Skeletal muscle tissue (tissue), 4 donors: ENCODE results near the gene RHOB. TPM values are rescaled to one million over a fixed set of nuclear protein-coding genes. Genes with fewer than 3 reads are reported as not detected.
A peak's percentile ranks its signal among the peaks of the same experiment; 100 is the strongest.

Source experiments
- H3K27ac ChIP-seq: one replicate; pipeline ENCODE4 v1.7.0; 2013; ENCODE audit warnings: mild to moderate bottlenecking, low read depth, low read length, inconsistent platforms
- H3K27me3 ChIP-seq, 3 donors: one replicate each; pipeline ENCODE4 v1.7.0; 2013; ENCODE audit warnings: low read length in 3 of 3; ENCODE audit not compliant: control insufficient read depth in 3 of 3, insufficient read depth in 3 of 3
- H3K36me3 ChIP-seq, 3 donors: one replicate each; pipeline ENCODE4 v1.7.0; 2013; ENCODE audit warnings: low read length in 3 of 3; ENCODE audit not compliant: control insufficient read depth in 3 of 3, insufficient read depth in 3 of 3
- H3K4me1 ChIP-seq, 3 donors: one replicate each; pipeline ENCODE4 v1.7.0; 2013; ENCODE audit warnings: low read length in 3 of 3, mild to moderate bottlenecking in 3 of 3; ENCODE audit not compliant: control insufficient read depth in 3 of 3, insufficient read depth in 3 of 3
- H3K4me3 ChIP-seq, 3 donors: one replicate each; pipeline ENCODE4 v1.7.0; 2013; ENCODE audit warnings: low read length in 3 of 3
- H3K9ac ChIP-seq, 3 donors: one replicate each; pipeline ENCODE4 v1.7.0; 2013; ENCODE audit warnings: low read length in 3 of 3, mild to moderate bottlenecking in 3 of 3, moderate library complexity in 2 of 3, low read depth in 1 of 3
- H3K9me3 ChIP-seq, 3 donors: one replicate each; pipeline ENCODE4 v1.7.0; 2013; ENCODE audit warnings: low read length in 3 of 3; ENCODE audit not compliant: control insufficient read depth in 3 of 3
- total RNA-seq: library from RNA; depleted of rRNA; stranded (reverse); fragments of >200 nt; gene quantifications from one replicate; pipeline ENCODE4 v1.2.3, GENCODE V29; 2014
- donor health status: Osteomylitis.

RHOB gene
- total RNA-seq, 1 donor from 2014 or later = 146 TPM

DNA sequence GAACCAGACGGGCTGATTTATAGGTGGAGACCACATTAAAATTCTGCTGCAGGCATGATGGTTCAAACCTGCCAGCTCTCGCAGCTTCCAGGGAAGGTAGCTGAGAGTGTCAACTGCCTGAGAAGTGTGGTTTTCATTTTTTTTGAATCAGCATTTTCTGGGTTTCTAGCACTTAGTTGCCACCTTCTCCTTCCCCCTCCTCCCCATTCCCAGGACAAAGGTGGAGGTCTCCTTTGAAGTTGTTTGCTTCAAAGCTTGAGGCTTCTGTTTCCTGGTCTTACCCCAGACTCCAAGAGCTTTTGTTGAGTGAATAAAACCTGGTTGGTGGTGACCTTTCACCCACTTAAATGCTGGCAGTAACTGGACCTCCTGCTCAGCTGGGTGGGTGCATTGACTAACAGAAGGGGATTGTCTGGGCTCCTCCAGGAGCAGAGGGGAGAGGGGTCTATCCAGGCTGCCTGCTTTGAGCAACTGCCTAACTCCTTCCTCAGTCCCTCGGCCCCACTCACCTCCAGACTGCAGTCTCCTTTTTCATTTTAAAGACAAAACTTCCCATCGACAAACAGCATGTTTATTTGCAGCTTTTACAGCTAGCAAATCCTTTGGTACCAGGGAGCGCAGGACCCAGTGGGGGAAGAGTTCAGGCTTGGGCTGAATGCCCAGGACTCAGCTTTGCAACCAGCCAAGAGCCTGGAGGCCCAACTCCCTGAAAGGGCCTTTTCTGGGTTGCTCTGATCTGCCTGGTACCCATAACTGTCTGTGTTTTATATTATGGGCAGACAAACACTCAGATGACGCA lies 3.5 kb downstream of the RHOB start:
- H3K27me3 ChIP-seq = no peaks in the 10 kb centered on the region
- H3K9me3 ChIP-seq = no peaks in the 10 kb centered on the region
- H3K27ac ChIP-seq = peak overlapping the region; percentile 37
- peak overlapping the region; percentile 45 to 95 (median 93) for H3K4me3 ChIP-seq
- H3K4me1 ChIP-seq = peaks cover 23 to 32% (median 24%) of the 10 kb centered on the region in 3 donors
- H3K9ac ChIP-seq = peak overlapping the region in 2 of 3 donors; percentile 19 to 72
- peaks cover 4 to 13% (median 13%) of the 10 kb centered on the region in 3 donors for H3K36me3 ChIP-seq

DNA sequence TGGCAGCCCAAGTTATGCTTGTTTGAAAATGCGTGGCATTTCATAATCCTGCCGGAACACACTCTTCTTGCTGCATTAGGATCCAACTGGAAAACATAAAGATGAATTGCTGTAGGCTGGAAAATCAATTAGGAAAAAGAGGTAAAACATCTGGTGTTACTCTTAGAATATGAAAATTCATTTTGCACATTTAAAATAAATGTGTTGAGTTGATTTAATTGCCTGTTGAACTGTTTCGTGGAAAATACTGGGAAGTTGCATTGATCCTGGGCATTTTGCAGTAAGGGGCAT lies 4.1 kb downstream of the RHOB start:
- peak overlapping the region in 2 of 3 donors; percentile 35 to 72 for H3K9ac ChIP-seq
- H3K9me3 ChIP-seq = no peaks in the 10 kb centered on the region
- H3K36me3 ChIP-seq = peaks cover 4 to 13% (median 13%) of the 10 kb centered on the region in 3 donors
- H3K27me3 ChIP-seq = no peaks in the 10 kb centered on the region
- H3K27ac ChIP-seq = peak overlapping the region; percentile 37
- peak overlapping the region; percentile 45 to 95 (median 93) for H3K4me3 ChIP-seq
- H3K4me1 ChIP-seq = peaks cover 23 to 32% (median 24%) of the 10 kb centered on the region in 3 donors

- H3K36me3 ChIP-seq = peaks cover 4 to 13% (median 13%) of the 10 kb centered on the region in 3 donors
- H3K27me3 ChIP-seq = no peaks in the 10 kb centered on the region
- no peaks in the 10 kb centered on the region for H3K9me3 ChIP-seq
- peak overlapping the region in 1 of 3 donors; percentile 35 for H3K9ac ChIP-seq
- peak overlapping the region; percentile 37 for H3K27ac ChIP-seq
- peaks cover 22 to 29% (median 23%) of the 10 kb centered on the region in 3 donors for H3K4me1 ChIP-seq
- no peak overlapping the region for H3K4me3 ChIP-seq
Observed at GRCh38 chr2:20451341-20451740, 4.5 kb downstream of the RHOB start.

GRCh38 chr2:20451761-20452499 lies 5.1 kb downstream of the RHOB start:
- peaks cover 21 to 29% (median 23%) of the 10 kb centered on the region in 3 donors for H3K4me1 ChIP-seq
- H3K27me3 ChIP-seq = no peaks in the 10 kb centered on the region
- no peak overlapping the region for H3K27ac ChIP-seq
- peaks cover 4 to 13% (median 13%) of the 10 kb centered on the region in 3 donors for H3K36me3 ChIP-seq
- no peak overlapping the region for H3K9ac ChIP-seq
- H3K4me3 ChIP-seq = no peak overlapping the region
- no peaks in the 10 kb centered on the region for H3K9me3 ChIP-seq

DNA sequence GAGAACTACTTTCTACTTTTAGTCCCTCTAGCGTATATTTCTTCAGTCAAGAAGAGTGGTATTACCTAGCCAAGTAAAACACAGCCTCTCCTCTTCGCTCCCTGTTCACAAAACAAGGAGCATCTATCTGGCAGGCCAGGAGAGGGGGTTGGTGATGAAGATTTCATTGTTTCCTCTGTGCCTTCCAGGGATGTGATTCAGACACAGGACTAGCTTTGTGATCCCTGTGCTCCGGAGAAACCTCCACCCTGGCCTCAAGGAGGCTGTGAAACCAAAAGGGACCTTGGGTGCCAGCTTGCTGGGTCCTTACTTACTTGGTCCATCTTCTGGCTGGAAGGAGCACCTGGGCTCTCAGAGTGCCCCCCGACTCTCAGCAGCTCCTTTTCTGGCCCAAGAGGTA lies 5.7 kb downstream of the RHOB start:
- H3K36me3 ChIP-seq = peaks cover 4 to 11% (median 8%) of the 10 kb centered on the region in 3 donors
- H3K9ac ChIP-seq = no peak overlapping the region
- H3K4me3 ChIP-seq = no peak overlapping the region
- H3K9me3 ChIP-seq = no peaks in the 10 kb centered on the region
- H3K4me1 ChIP-seq = peaks cover 21 to 27% (median 23%) of the 10 kb centered on the region in 3 donors
- H3K27me3 ChIP-seq = no peaks in the 10 kb centered on the region
- no peak overlapping the region for H3K27ac ChIP-seq

- no peak overlapping the region for H3K27ac ChIP-seq
- H3K9me3 ChIP-seq = no peaks in the 10 kb centered on the region
- H3K9ac ChIP-seq = no peak overlapping the region
Observed at GRCh38 chr2:20453087-20453486, 6.2 kb downstream of the RHOB start.

GRCh38 chr2:20454036-20454981 lies 7.4 kb downstream of the RHOB start:
- Histone ChIP-seq H3K36me3 (no peaks in the 10 kb centered on the region), H3K4me3 (no peak overlapping the region), H3K27me3 (no peaks in the 10 kb centered on the region), H3K9ac (no peak overlapping the region), H3K4me1 (peaks cover 12 to 16% (median 15%) of the 10 kb centered on the region in 3 donors), H3K27ac (no peak overlapping the region), H3K9me3 (no peaks in the 10 kb centered on the region)

More at GRCh38 chr2:20453087-20453486, 6.2 kb downstream of the RHOB start:
- no peak overlapping the region for H3K4me3 ChIP-seq
- peaks cover 2 to 6% (median 3%) of the 10 kb centered on the region in 3 donors for H3K36me3 ChIP-seq
- peaks cover 15 to 23% (median 22%) of the 10 kb centered on the region in 3 donors for H3K4me1 ChIP-seq
- no peaks in the 10 kb centered on the region for H3K27me3 ChIP-seq

- Histone ChIP-seq H3K9ac (no peak overlapping the region), H3K27me3 (no peaks in the 10 kb centered on the region), H3K4me1 (peaks cover 7 to 14% (median 8%) of the 10 kb centered on the region in 3 donors), H3K4me3 (no peak overlapping the region), H3K9me3 (no peaks in the 10 kb centered on the region), H3K27ac (no peak overlapping the region), H3K36me3 (no peaks in the 10 kb centered on the region)
Observed at GRCh38 chr2:20455076-20455587, 8.3 kb downstream of the RHOB start.

DNA sequence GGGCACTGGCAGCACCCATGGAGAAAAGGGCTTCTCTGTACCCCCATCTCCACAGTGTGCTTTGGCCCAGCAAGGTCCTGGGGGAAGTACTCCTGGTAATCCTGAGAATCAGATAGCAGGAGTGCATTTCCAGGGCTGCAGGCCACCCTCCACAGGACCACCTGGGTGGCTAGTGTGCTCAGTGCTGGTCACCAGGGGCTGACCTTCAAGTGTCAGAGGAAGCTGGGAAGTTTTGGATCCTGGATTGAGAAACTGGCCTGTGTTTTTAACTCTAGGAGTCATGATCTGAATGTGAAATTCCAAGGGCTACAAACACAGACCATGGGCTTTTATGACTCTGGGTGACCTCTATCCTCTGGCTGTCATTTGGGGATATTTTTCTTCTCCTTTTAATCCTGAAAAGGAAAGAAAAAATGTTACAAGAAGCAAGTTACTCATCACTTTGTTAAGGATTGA lies 9.3 kb downstream of the RHOB start:
- Histone ChIP-seq H3K27ac (peak overlapping the region; percentile 19), H3K9me3 (no peaks in the 10 kb centered on the region), H3K9ac (no peak overlapping the region), H3K27me3 (no peaks in the 10 kb centered on the region), H3K4me3 (no peak overlapping the region), H3K36me3 (no peaks in the 10 kb centered on the region), H3K4me1 (peaks cover 0 to 4% (median 0%) of the 10 kb centered on the region in 3 donors)
